Breast epithelium (tissue), 4 donors: Measurements from ENCODE around the gene RNF14. TPM values are rescaled to one million over a fixed set of nuclear protein-coding genes. Genes with fewer than 3 reads are reported as not detected.

ENCODE experiments used
- DNase-seq, 2 donors: peaks; one replicate each; pipeline ENCODE4 v3.0.0-alpha.2; 2019; ENCODE audit warnings: low spot score in 2 of 2
- H3K27ac ChIP-seq, 2 donors: fragments of 200-600 bp; sonication (generic) in 1 of 2; one replicate each; pipeline ENCODE4 v1.5.1; 2016 to 2019; ENCODE audit warnings: mild to moderate bottlenecking in 1 of 2
- H3K27me3 ChIP-seq, 2 donors: fragments of 200-600 bp; sonication (generic) in 1 of 2; one replicate each; pipeline versions ENCODE4 v1.5.1 to v1.6.0; 2017 to 2019; ENCODE audit warnings: control low read depth in 1 of 2, mild to moderate bottlenecking in 1 of 2
- H3K36me3 ChIP-seq: fragments of 200-600 bp; one replicate; pipeline ENCODE4 v1.5.1; 2019
- H3K4me1 ChIP-seq, 2 donors: fragments of 200-600 bp; sonication (generic); one replicate each; pipeline ENCODE4 v1.5.1; 2016 to 2019; ENCODE audit warnings: control low read depth in 1 of 2
- H3K4me3 ChIP-seq, 3 donors: fragments of 200-600 bp; sonication (generic); 1 replicate in 2 of 3; 2 replicates in 1 of 3; pipeline ENCODE4 v1.5.1; 2016 to 2019; ENCODE audit warnings: mild to moderate bottlenecking in 3 of 3, moderate library complexity in 2 of 3
- H3K9me3 ChIP-seq, 2 donors: fragments of 200-600 bp; sonication (generic) in 1 of 2; one replicate each; pipeline ENCODE4 v1.5.1; 2016 to 2019; ENCODE audit warnings: control low read depth in 1 of 2
- CTCF ChIP-seq, 3 donors: fragments of 450-650 bp; IDR thresholded peaks; one replicate each; pipeline ENCODE4 v1.5.1; 2016 to 2017; ENCODE audit warnings: antibody characterized with exemption in 3 of 3, mild to moderate bottlenecking in 3 of 3, moderate library complexity in 3 of 3
- POLR2A ChIP-seq: fragments of 450-650 bp; IDR thresholded peaks from one replicate; pipeline ENCODE4 v1.6.1; 2016; ENCODE audit warnings: antibody characterized with exemption, mild to moderate bottlenecking, moderate library complexity
- POLR2AphosphoS5 ChIP-seq, 3 donors: sonication (generic); formaldehyde crosslinking; IDR thresholded peaks; one replicate each; pipeline ENCODE4 v1.6.1; 2017; ENCODE audit warnings: antibody characterized with exemption in 3 of 3
- intact Hi-C: fragments of 100-400 bp; cut with DNase I; formaldehyde crosslinking; loops from one replicate; pipeline ENCODE4 v1.15.1; 2023; ENCODE audit warnings: low total_unique reads
- total RNA-seq, 3 donors: library from RNA; depleted of rRNA; stranded (reverse); fragments of >200 nt; gene quantifications; one replicate each; pipeline ENCODE4 v1.1.0, GENCODE V29; 2016

The RNF14 gene
- total RNA-seq, 3 donors from 2014 or later: 43.9 to 80.2 (median 60.6) TPM

GRCh38 chr5:141933151-141933550 lies 35.8 kb upstream of the RNF14 start:
- Histone ChIP-seq H3K4me3 (no peak overlapping the region), H3K9me3 (no peaks in the 10 kb centered on the region), H3K27ac (no peak overlapping the region), H3K27me3 (no peaks in the 10 kb centered on the region), H3K4me1 (no peaks in the 10 kb centered on the region), H3K36me3 (no peaks in the 10 kb centered on the region)
- no peak for DNase-seq
- intact Hi-C loops: no loop called here
- TF ChIP-seq POLR2A (no peak), POLR2AphosphoS5 (IDR thresholded peaks at IDR 0.05) (no peak), CTCF (IDR thresholded peaks at IDR 0.05) (no peak)

- DNase-seq: no peak
- peaks cover 6% of the 10 kb centered on the region for H3K36me3 ChIP-seq
- H3K9me3 ChIP-seq: no peaks in the 10 kb centered on the region
- intact Hi-C loops: no loop called here
- H3K27me3 ChIP-seq: no peaks in the 10 kb centered on the region
- no peak overlapping the region for H3K27ac ChIP-seq
- H3K4me3 ChIP-seq: no peak overlapping the region
- no peaks in the 10 kb centered on the region for H3K4me1 ChIP-seq
- no peak for TF ChIP-seq POLR2AphosphoS5 (IDR thresholded peaks at IDR 0.05)
- TF ChIP-seq CTCF (IDR thresholded peaks at IDR 0.05): no peak
- no peak for TF ChIP-seq POLR2A
Observed at GRCh38 chr5:141934099-141934844, 34.6 kb upstream of the RNF14 start.

DNA sequence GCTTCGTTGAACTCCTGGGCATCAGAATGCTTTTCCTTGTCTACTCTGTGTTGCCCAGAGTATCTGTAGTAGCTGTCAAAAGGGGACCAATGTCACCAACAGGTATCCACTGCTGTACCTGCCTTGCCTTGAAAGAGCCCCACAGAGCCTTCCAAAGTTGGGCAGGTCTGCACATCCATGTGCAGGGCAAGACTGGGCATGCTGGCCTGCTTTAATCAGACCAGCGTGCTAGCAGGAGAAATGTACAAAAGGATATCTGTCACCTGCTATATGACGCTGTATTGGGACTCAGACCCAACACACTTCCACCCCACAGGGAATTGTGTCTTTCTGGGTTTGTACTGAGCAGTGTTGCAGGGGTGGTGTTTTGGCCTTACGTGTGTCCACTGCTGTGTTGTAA lies 33.4 kb upstream of the RNF14 start:
- no peak for DNase-seq
- peaks cover 6% of the 10 kb centered on the region for H3K36me3 ChIP-seq
- intact Hi-C loops: no loop called here

GRCh38 chr5:141940695-141941271 lies 28.1 kb upstream of the RNF14 start:
- H3K27me3 ChIP-seq: no peaks in the 10 kb centered on the region
- no peaks in the 10 kb centered on the region for H3K4me1 ChIP-seq
- H3K9me3 ChIP-seq: no peaks in the 10 kb centered on the region
- no peak overlapping the region for H3K4me3 ChIP-seq
- peak overlapping the region; percentile 56 to 74 for H3K27ac ChIP-seq
- TF ChIP-seq POLR2A (no peak), POLR2AphosphoS5 (IDR thresholded peaks at IDR 0.05) (no peak), CTCF (IDR thresholded peaks at IDR 0.05) (no peak)
- H3K36me3 ChIP-seq: peaks cover 6% of the 10 kb centered on the region
- no peak for DNase-seq
- intact Hi-C loops: no loop called here

More for the DNA sequence above, 33.4 kb upstream of the RNF14 start:
- no peak overlapping the region for H3K4me3 ChIP-seq
- H3K27ac ChIP-seq: no peak overlapping the region
- H3K9me3 ChIP-seq: no peaks in the 10 kb centered on the region
- H3K27me3 ChIP-seq: no peaks in the 10 kb centered on the region
- no peaks in the 10 kb centered on the region for H3K4me1 ChIP-seq
- TF ChIP-seq CTCF (IDR thresholded peaks at IDR 0.05) (no peak), POLR2A (no peak), POLR2AphosphoS5 (IDR thresholded peaks at IDR 0.05) (no peak)

- Histone ChIP-seq H3K4me1 (no peaks in the 10 kb centered on the region), H3K27ac (peak overlapping the region; percentile 56 to 74), H3K36me3 (peaks cover 6% of the 10 kb centered on the region), H3K9me3 (no peaks in the 10 kb centered on the region), H3K27me3 (no peaks in the 10 kb centered on the region), H3K4me3 (no peak overlapping the region)
- TF ChIP-seq POLR2AphosphoS5 (IDR thresholded peaks at IDR 0.05): no peak
- peak in 1 of 3 donors; percentile 19 for TF ChIP-seq CTCF (IDR thresholded peaks at IDR 0.05)
- intact Hi-C loops: no loop called here
- DNase-seq: peak in 1 of 2 donors; percentile 30
Observed at GRCh38 chr5:141941307-141941706, 27.6 kb upstream of the RNF14 start.
